Adipocyte (in vitro differentiated cells): ENCODE measurements around the gene AHSP.

ENCODE experiments used
- DNase-seq: peaks from one replicate; pipeline ENCODE4 v3.0.0-alpha.2; 2015; ENCODE audit warnings: low read depth
- H3K27me3 ChIP-seq: replicated peaks from 2 replicates; pipeline ENCODE4 v1.7.0; 2013; ENCODE audit warnings: mild to moderate bottlenecking, low read length, moderate library complexity; ENCODE audit not compliant: control insufficient read depth, insufficient read depth
- H3K36me3 ChIP-seq: 2 replicates; pipeline ENCODE4 v1.7.0; 2013; ENCODE audit warnings: low read length, mild to moderate bottlenecking, moderate library complexity; ENCODE audit not compliant: control insufficient read depth, insufficient read depth, severe bottlenecking
- H3K4me1 ChIP-seq: 2 replicates; pipeline ENCODE4 v1.7.0; 2013; ENCODE audit warnings: mild to moderate bottlenecking, low read length, moderate library complexity; ENCODE audit not compliant: control insufficient read depth, insufficient read depth
- H3K4me3 ChIP-seq: 2 replicates; pipeline ENCODE4 v1.7.0; 2013; ENCODE audit warnings: mild to moderate bottlenecking, low read length, moderate library complexity
- H3K9ac ChIP-seq: 2 replicates; pipeline ENCODE4 v1.7.0; 2013; ENCODE audit warnings: mild to moderate bottlenecking, low read length, moderate library complexity
- H3K9me3 ChIP-seq: 2 replicates; pipeline ENCODE4 v1.7.0; 2013; ENCODE audit warnings: mild to moderate bottlenecking, low read length, moderate library complexity; ENCODE audit not compliant: control insufficient read depth

AHSP gene

DNA sequence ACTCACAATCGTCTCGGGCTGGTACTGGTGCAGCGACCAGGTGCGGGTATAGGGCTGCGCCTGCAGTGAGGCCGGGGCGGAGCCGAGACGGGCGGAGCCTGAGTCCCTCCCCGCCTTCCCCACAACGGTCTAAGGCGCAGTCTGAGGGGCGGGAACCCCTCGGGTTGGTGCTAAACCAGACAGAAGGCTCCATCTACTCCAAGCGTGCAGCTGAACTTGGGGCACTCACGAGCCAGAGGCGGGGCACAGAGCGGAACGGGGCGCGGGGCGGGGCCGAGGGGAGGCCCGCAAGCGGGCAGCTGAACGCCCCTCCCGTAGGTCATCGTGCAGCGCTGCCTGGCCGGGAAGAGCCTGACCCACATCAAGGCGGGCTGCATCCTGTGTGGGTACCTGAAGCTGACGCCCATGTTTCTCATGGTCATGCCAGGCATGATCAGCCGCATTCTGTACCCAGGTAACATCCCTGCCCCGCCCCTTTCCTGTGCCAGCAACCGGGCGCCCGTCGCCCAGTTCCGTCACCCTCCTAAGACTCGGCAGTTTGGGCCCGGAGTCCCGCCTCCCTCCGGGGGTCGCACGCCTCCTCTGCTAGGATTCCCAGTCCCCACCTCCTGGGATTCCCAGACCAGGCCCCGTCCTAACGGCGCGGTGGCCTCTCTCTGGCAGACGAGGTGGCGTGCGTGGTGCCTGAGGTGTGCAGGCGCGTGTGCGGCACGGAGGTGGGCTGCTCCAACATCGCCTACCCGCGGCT, 39.8 kb upstream of the AHSP start:
- H3K27me3 ChIP-seq, result peaks cover 32% of the 10 kb centered on the region

DNA sequence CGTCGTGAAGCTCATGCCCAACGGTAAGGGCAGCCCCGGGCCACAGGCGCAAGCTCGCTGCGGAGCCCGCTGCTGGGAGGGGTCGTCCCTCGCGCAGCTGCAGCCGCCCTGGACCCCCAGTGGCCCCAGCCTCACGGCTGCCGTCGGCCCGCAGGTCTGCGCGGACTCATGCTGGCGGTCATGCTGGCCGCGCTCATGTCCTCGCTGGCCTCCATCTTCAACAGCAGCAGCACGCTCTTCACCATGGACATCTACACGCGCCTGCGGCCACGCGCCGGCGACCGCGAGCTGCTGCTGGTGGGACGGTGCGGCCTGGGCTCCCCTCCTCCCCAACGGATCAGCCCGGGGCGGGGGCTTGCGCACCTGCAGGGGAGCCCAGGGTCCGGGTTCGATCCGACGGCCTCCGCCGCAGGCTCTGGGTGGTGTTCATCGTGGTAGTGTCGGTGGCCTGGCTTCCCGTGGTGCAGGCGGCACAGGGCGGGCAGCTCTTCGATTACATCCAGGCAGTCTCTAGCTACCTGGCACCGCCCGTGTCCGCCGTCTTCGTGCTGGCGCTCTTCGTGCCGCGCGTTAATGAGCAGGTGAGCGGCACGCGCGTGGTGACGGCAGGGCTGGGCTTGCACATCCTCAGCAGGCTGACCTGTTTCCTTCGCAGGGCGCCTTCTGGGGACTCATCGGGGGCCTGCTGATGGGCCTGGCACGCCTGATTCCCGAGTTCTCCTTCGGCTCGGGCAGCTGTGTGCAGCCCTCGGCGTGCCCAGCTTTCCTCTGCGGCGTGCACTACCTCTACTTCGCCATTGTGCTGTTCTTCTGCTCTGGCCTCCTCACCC, 39.0 kb upstream of the AHSP start:
- Histone ChIP-seq H3K4me1 (peaks cover 13% of the 10 kb centered on the region), H3K9me3 (no peaks in the 10 kb centered on the region), H3K9ac (peak overlapping the region; percentile 20), H3K4me3 (peak overlapping the region; percentile 78), H3K27me3 (peaks cover 29% of the 10 kb centered on the region), H3K36me3 (peaks cover 29% of the 10 kb centered on the region)
- peak; percentile 22 for DNase-seq

More for the DNA sequence above, 39.8 kb upstream of the AHSP start:
- Histone ChIP-seq H3K36me3 (peaks cover 22% of the 10 kb centered on the region), H3K9me3 (no peaks in the 10 kb centered on the region), H3K4me1 (peaks cover 13% of the 10 kb centered on the region), H3K4me3 (peak overlapping the region; percentile 78), H3K9ac (peak overlapping the region; percentile 20)
- DNase-seq, result peak; percentile 56

DNA sequence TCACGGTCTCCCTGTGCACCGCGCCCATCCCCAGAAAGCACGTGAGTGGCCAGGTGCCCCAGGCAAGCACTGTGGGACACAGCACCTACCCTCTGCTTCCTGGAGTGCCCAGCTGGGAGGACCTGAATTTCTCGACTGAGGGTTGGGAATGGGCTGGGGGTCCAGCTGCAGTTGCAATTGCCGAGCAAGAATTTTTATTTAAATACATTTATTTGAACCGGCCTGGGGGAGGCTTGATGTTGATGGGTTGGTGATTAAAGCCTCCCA, 38.5 kb upstream of the AHSP start:
- no peaks in the 10 kb centered on the region for H3K9me3 ChIP-seq
- H3K4me3 ChIP-seq, result no peak overlapping the region
- no peak overlapping the region for H3K9ac ChIP-seq
- H3K27me3 ChIP-seq, result peaks cover 29% of the 10 kb centered on the region
- peaks cover 34% of the 10 kb centered on the region for H3K36me3 ChIP-seq
- DNase-seq, result no peak
- H3K4me1 ChIP-seq, result peaks cover 13% of the 10 kb centered on the region

DNA sequence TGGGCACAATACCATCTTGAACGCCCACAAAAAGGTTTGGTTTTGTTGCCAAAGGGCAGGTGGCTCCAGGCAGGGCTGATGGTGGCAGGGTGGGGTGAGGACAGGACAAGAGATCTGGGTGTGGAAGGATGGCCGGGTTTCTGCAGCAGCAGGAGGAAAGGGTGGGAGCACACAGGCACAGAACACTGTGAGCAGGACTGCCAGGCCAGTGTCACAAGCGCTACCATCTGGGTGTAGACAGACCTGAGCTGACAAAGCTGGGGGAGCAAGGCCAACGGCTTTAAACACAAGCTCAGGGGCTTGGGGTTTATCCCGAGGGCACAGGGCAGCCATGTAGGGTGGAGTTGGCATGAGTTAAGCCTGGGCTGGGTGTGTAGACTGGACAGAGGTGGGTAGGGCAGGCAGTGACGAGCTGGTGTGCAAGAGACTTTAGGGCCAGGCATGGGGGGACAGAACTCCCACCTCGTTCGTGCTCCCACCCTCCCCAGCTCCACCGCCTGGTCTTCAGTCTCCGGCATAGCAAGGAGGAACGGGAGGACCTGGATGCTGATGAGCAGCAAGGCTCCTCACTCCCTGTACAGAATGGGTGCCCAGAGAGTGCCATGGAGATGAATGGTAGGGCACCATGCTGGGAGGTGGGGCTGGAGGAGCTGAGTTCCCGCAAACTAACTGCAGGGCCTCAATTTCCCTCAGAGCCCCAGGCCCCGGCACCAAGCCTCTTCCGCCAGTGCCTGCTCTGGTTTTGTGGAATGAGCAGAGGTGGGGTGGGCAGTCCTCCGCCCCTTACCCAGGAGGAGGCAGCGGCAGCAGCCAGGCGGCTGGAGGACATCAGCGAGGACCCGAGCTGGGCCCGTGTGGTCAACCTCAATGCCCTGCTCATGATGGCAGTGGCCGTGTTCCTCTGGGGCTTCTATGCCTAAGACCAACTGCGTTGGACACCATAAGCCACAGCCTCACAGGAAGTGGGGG, 37.8 kb upstream of the AHSP start:
- no peak overlapping the region for H3K4me3 ChIP-seq
- no peak for DNase-seq
- H3K27me3 ChIP-seq, result peaks cover 26% of the 10 kb centered on the region
- peaks cover 13% of the 10 kb centered on the region for H3K4me1 ChIP-seq
- H3K9ac ChIP-seq, result no peak overlapping the region
- no peaks in the 10 kb centered on the region for H3K9me3 ChIP-seq
- peaks cover 34% of the 10 kb centered on the region for H3K36me3 ChIP-seq

DNA sequence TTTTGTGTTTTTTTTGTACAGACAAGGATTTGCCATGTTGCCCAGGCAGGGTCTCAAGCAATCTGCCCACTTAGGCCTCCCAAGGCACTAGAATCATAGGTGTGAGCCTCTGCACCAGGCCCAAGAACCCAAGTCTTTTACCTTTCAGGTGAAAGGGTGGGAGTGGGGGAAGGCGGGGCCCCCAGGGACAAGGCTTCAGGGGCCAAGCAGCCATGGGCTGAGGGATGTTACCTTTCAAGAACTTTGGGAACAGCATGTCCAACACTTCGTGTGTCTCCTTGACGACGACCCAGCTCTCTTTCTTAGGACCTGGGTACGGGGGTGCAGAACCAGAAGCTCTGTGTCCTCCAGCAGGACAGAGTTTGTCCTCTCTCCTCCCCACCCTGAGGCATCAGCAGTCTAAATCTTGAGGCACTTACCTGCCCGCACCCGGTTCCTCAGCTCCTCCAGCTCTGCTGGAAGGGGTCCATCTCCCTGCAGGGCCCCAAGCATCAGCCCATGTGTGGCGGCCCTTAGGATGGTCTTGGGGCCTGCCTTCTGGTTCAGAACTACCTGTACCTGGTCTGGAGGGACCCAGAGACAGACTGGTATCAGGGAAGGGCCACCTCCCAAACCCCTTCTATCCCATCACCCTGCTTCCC, 35.8 kb upstream of the AHSP start:
- no peak for DNase-seq
- Histone ChIP-seq H3K9ac (no peak overlapping the region), H3K4me1 (peaks cover 13% of the 10 kb centered on the region), H3K9me3 (no peaks in the 10 kb centered on the region), H3K4me3 (no peak overlapping the region), H3K27me3 (peaks cover 11% of the 10 kb centered on the region), H3K36me3 (peaks cover 54% of the 10 kb centered on the region)

DNA sequence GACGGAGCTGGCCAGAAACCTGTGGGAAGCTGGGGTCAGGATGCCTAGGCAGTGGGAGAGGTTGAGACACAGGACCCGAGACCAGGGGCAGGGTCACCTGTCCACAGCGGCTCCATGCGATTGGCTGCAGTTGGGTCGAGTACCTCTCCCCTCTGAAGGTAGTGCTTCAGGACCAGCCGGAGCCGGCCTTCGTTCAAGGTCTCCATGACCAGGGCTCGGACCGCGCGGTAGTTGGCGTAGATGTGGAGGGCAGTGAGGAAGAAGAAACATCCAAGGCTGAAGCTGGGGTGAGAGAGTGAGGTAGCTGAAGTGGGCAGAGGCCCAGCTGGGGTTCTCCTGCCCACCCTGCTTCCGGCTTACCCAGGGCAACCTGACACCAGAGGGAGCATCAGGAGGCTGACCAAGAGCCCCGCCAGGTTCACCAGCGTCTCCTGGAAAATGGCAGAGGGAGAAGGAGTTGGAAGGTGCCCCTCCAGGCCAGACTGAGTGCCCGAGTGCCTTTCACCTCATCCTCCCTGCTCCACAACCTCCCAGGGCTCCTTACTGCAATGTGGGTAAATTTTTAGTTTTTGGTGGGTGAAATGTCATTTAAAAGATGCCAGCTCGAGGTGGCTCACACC, 34.1 kb upstream of the AHSP start:
- no peaks in the 10 kb centered on the region for H3K9me3 ChIP-seq
- H3K4me3 ChIP-seq, result no peak overlapping the region
- H3K27me3 ChIP-seq, result no peaks in the 10 kb centered on the region
- H3K4me1 ChIP-seq, result peaks cover 1% of the 10 kb centered on the region
- H3K9ac ChIP-seq, result no peak overlapping the region
- DNase-seq, result no peak
- peaks cover 69% of the 10 kb centered on the region for H3K36me3 ChIP-seq

DNA sequence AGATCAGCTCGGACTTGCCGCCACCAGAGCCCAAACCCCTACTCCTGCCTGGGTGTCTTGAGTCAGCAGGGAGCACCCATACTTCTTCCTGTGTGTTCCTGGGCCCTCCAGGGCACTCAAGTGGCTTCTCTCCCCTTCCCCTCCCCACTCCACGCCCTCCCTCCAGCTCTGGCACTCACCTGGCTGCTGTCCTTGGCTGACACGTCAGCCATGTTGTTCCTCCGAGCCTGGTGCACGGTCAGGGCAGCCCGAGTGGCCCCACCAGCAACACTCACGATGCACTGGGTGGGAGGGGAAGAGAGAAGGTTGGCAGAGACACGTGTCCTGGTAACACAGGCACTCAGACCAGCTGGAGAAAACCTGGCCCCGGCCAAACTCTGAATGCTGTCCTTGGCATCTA, 31.0 kb upstream of the AHSP start:
- DNase-seq, result no peak
- H3K9ac ChIP-seq, result no peak overlapping the region
- no peaks in the 10 kb centered on the region for H3K27me3 ChIP-seq
- H3K4me1 ChIP-seq, result no peaks in the 10 kb centered on the region
- H3K4me3 ChIP-seq, result no peak overlapping the region
- H3K9me3 ChIP-seq, result no peaks in the 10 kb centered on the region
- H3K36me3 ChIP-seq, result peaks cover 77% of the 10 kb centered on the region

DNA sequence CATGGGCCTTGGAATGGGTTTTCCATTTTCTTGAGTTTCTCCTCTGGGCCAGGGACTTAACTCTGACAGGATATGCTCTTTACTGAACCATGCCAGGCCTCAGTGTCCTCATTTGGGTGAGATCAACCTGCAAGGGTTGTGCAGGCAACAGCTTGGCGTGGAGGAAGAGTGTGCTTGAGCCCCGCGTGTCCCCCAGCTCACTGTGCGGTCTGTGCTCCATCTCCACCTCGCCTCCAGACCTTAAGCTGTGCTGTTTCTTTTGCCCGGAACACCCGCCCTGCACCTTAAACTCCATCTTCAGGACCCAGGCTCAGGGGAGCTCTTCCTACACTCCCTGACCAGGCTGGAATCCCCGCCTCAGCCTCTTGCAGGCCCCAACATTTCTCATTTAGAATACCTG, 29.2 kb upstream of the AHSP start:
- H3K36me3 ChIP-seq, result peaks cover 60% of the 10 kb centered on the region
- H3K4me3 ChIP-seq, result no peak overlapping the region

DNA sequence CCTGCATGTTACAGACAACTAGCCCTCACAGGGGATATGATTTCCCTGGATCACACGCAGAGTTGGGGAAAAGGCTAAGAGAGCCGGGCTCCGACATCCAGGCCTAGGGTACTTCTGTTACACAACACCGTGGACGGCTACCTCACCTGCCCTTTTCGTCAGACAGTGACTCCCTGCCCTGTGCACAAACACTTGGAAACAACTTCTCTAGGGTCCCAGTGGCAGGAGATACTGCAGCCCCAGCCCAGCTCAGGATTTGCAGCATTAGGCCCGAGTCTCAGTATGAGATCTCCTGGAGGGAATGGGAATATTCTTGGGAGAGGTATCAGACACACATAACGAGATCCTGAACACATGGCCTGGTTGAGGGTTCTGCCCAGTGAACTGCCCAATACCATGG, 27.8 kb upstream of the AHSP start:
- H3K4me1 ChIP-seq, result peaks cover 11% of the 10 kb centered on the region
- peaks cover 53% of the 10 kb centered on the region for H3K36me3 ChIP-seq
- H3K4me3 ChIP-seq, result no peak overlapping the region
- no peaks in the 10 kb centered on the region for H3K9me3 ChIP-seq
- no peaks in the 10 kb centered on the region for H3K27me3 ChIP-seq
- no peak for DNase-seq
- no peak overlapping the region for H3K9ac ChIP-seq

More for the DNA sequence above, 29.2 kb upstream of the AHSP start:
- no peaks in the 10 kb centered on the region for H3K9me3 ChIP-seq
- no peak for DNase-seq
- H3K27me3 ChIP-seq, result no peaks in the 10 kb centered on the region
- H3K4me1 ChIP-seq, result peaks cover 11% of the 10 kb centered on the region
- H3K9ac ChIP-seq, result no peak overlapping the region

DNA sequence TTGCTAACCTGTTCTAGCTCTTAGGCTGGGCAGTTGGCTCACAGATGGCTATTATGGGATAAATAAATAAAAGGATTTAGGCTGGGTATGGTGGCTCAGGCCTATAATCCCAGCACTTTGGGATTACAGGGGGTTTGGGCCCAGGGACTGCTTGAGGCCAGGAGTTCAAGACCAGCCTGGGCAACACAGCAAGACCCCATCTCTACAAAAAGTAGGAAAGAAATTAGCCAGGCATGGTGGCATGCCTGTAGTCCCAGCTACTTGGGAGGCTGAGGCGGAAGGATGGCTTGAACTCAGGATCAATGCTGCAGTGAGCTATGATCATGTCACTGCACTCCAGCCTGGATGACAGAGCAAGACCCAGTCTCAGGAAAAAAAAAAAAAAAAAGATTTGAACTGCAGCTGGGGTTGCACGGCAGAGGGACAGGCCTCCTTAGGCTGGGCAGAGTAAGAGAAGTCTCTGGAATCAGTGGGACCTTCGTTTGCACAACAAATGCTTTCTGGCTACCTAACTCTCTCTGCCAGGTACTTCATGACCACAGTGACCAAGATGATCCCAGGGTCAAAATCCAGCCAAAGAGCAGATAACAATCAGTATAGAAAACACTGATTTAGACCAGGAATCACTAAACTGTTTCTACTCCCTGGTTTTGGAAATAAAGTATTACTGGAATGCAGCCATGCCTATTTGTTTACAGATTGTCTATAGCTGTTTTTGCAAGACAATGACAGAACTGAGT, 26.3 kb upstream of the AHSP start:
- no peaks in the 10 kb centered on the region for H3K27me3 ChIP-seq
- peaks cover 39% of the 10 kb centered on the region for H3K36me3 ChIP-seq

More for the DNA sequence above, 26.3 kb upstream of the AHSP start:
- H3K4me3 ChIP-seq, result no peak overlapping the region
- DNase-seq, result peak; percentile 24
- H3K9ac ChIP-seq, result no peak overlapping the region
- no peaks in the 10 kb centered on the region for H3K9me3 ChIP-seq
- H3K4me1 ChIP-seq, result peaks cover 11% of the 10 kb centered on the region
